HUES64 (cell line): ENCODE results near the gene RANBP3.

Experiments used
- H3K27ac ChIP-seq: 2 replicates; pipeline ENCODE4 v1.7.0; 2013; ENCODE audit warnings: low read depth, low read length, inconsistent platforms
- H3K27me3 ChIP-seq: 2 replicates; pipeline ENCODE4 v1.6.1; 2013; ENCODE audit warnings: mild to moderate bottlenecking, low read length; ENCODE audit not compliant: insufficient read depth
- H3K36me3 ChIP-seq: 2 replicates; pipeline ENCODE4 v1.6.1; 2013; ENCODE audit warnings: mild to moderate bottlenecking, low read length; ENCODE audit not compliant: insufficient read depth
- H3K4me1 ChIP-seq: 2 replicates; pipeline ENCODE4 v1.6.1; 2013; ENCODE audit warnings: mild to moderate bottlenecking, low read length, moderate library complexity; ENCODE audit not compliant: insufficient read depth
- H3K4me3 ChIP-seq: 2 replicates; pipeline ENCODE4 v1.5.1; 2013; ENCODE audit warnings: mild to moderate bottlenecking, low read length, moderate library complexity
- H3K9ac ChIP-seq: 2 replicates; pipeline ENCODE4 v1.6.1; 2013; ENCODE audit warnings: mild to moderate bottlenecking, low read depth, low read length
- H3K9me3 ChIP-seq: 2 replicates; pipeline ENCODE4 v1.6.1; 2013; ENCODE audit warnings: low read depth, low read length; ENCODE audit not compliant: insufficient read depth
- WGBS: fragments of 150-250, 120-280 bp; methylation state at CpG from one replicate; pipeline ENCODE4 v1.1.7; 2013; ENCODE audit warnings: missing lambda C conversion rate; 5-methylcytosine and 5-hydroxymethylcytosine counted together

Gene RANBP3

DNA sequence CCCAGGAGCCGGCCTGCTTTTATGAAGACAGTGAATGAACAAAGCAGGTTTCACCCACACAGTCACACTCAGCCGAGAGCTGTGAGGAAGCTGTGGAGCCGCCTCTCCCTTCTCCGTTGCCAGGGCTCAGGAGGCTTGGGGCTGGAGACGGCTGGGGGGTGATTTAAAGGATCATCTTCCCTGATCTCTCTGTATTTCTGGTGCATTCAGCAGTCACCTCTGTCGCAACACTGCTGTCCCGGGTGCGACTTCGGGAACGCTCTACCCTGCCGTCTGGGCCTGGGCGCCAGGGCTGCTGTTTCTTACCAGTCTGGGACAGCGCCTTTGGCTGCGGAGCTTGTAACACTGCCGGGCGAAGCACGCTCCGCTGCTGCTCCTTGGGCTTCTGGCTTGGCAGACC, 45.8 kb downstream of the RANBP3 start:
- H3K36me3 ChIP-seq: peaks cover 79% of the 10 kb centered on the region
- no peak overlapping the region for H3K9ac ChIP-seq
- H3K4me1 ChIP-seq: no peaks in the 10 kb centered on the region
- WGBS: 97% methylated on average over 18 of the region's 18 CpGs
- no peak overlapping the region for H3K27ac ChIP-seq
- H3K27me3 ChIP-seq: no peaks in the 10 kb centered on the region
- no peaks in the 10 kb centered on the region for H3K9me3 ChIP-seq
- H3K4me3 ChIP-seq: no peak overlapping the region

DNA sequence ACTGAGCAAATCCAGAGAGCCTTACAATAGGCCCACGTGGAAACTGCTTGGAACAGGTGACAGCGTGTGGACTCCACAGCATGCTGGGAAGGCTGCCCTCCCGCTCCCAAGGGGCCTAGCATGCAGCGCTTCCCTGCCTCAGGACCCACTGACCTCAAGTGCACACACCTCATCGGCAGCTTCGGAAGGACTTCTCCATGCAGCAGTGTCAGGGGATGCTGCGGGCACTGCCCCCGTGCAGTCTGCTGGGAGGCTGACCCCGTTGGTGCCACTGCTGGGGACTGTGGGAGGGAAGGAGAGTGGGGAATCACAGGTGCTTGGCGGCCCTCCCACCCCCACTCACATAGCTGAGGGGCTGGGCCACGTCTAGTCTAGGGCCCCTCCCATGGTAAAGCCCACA, 46.7 kb downstream of the RANBP3 start:
- no peak overlapping the region for H3K27ac ChIP-seq
- no peaks in the 10 kb centered on the region for H3K9me3 ChIP-seq
- H3K9ac ChIP-seq: no peak overlapping the region
- 98% methylated on average over 11 of the region's 11 CpGs for WGBS
- no peaks in the 10 kb centered on the region for H3K27me3 ChIP-seq
- no peaks in the 10 kb centered on the region for H3K4me1 ChIP-seq
- no peak overlapping the region for H3K4me3 ChIP-seq
- H3K36me3 ChIP-seq: peaks cover 80% of the 10 kb centered on the region

DNA sequence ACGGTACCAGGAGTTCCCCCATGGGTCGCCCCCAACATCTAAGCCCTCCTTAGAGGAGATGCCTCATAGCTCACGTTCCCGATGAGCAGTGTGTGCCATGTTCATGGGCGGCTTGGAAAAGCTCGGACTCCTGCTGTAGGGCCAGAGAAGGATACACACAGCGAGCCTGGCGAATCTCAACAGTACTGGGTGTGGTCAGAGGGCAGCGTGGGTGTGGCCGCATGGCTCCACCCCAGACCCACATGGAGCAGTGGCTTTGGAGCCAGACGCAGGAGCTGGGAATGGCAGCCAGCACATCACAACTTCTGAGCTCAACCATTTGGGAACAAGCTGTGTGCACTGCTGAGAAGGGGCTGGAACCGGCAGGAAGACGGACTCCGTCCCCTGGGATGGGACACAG, 48.3 kb downstream of the RANBP3 start:
- no peaks in the 10 kb centered on the region for H3K4me1 ChIP-seq
- H3K27me3 ChIP-seq: no peaks in the 10 kb centered on the region
- 91% methylated on average over 14 of the region's 14 CpGs for WGBS
- no peak overlapping the region for H3K9ac ChIP-seq
- H3K36me3 ChIP-seq: peaks cover 86% of the 10 kb centered on the region
- H3K27ac ChIP-seq: no peak overlapping the region
- no peaks in the 10 kb centered on the region for H3K9me3 ChIP-seq
- H3K4me3 ChIP-seq: no peak overlapping the region

DNA sequence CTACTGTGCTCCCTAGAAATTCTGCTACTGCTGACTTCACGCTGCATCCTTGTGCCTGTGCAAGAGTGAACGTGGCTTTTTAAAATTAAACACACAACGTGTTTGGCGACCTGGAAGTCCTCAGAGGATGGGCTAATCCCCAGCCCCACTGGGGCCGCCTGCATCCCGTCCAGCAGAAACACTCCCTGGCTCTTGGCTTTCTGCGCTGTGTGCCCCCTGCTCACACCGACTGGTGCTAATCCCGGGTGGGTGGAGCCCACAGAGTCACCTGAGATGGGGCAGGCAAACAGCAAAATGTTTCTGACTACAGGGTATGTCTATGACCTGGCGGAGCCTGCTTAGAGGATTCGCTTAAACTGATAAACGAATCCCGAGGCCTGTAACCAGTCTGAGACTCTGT, 48.8 kb downstream of the RANBP3 start:
- Histone ChIP-seq H3K36me3 (peaks cover 91% of the 10 kb centered on the region), H3K4me1 (no peaks in the 10 kb centered on the region), H3K27me3 (no peaks in the 10 kb centered on the region), H3K27ac (no peak overlapping the region), H3K9ac (no peak overlapping the region), H3K9me3 (no peaks in the 10 kb centered on the region), H3K4me3 (no peak overlapping the region)
- 92% methylated on average over 13 of the region's 13 CpGs for WGBS

DNA sequence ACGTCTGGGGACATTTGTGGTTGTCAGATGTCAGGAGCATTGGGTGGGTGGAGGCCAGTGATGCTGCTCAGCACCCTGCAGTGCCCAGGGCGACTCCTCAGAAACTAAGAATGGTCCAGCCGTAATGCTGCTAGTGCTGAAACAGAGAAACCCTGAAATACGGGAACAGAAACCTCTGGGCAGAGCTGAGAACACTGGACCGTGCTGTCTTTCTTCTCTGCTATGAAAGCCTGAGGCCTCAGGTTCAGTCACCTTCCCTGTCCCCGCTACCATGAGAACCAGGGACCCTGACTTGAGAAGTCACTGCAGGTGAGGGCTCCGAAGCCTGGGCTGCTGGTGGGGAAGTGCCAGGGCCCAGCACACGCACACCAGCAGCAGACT, 50.5 kb downstream of the RANBP3 start:
- H3K4me1 ChIP-seq: no peaks in the 10 kb centered on the region
- no peaks in the 10 kb centered on the region for H3K9me3 ChIP-seq
- H3K4me3 ChIP-seq: no peak overlapping the region
- H3K9ac ChIP-seq: no peak overlapping the region
- peaks cover 90% of the 10 kb centered on the region for H3K36me3 ChIP-seq
- WGBS: 93% methylated on average over 8 of the region's 8 CpGs
- no peak overlapping the region for H3K27ac ChIP-seq
- H3K27me3 ChIP-seq: no peaks in the 10 kb centered on the region

DNA sequence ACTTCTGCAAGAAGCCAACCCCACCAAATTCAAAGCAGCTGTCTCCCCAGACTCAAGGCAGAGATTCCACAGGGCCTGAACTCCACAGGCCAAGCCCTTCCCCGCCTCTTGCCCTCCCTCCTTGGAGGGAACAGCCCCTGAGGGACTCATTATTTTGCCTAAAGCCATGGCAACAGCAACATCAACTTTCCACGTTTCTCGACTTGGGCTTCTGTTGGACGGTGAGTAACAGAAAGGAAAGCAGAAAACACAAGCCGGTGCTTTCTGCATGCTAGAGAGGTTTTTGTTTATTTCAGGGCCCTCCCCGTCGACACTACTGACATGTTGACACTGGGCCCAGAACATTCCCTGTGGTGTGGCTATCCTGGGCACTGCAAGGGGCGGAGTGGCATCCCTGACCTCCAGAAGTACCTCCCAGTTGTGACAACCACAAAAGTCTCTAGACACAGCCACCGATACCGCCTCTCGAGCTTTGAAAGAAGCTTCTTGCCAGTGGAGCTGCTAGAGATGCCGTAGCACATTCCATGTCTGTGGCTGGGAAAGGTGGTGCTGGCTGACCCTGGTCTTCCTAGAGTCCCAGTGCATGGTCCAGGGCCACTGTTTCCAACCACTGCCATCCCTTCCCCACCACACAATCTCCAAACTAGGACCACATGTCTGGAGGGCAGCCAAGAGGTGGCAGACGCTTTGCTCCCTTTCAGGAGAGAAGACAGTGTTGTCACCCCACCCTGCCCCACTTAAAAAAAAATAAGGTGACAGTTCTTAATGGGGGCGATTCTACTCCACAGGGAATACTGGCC, 51.1 kb downstream of the RANBP3 start:
- no peaks in the 10 kb centered on the region for H3K9me3 ChIP-seq
- no peak overlapping the region for H3K4me3 ChIP-seq
- H3K4me1 ChIP-seq: no peaks in the 10 kb centered on the region
- H3K27me3 ChIP-seq: no peaks in the 10 kb centered on the region
- 96% methylated on average over 14 of the region's 14 CpGs for whole genome bisulfite sequencing
- no peak overlapping the region for H3K9ac ChIP-seq
- H3K36me3 ChIP-seq: peaks cover 90% of the 10 kb centered on the region
- H3K27ac ChIP-seq: no peak overlapping the region

DNA sequence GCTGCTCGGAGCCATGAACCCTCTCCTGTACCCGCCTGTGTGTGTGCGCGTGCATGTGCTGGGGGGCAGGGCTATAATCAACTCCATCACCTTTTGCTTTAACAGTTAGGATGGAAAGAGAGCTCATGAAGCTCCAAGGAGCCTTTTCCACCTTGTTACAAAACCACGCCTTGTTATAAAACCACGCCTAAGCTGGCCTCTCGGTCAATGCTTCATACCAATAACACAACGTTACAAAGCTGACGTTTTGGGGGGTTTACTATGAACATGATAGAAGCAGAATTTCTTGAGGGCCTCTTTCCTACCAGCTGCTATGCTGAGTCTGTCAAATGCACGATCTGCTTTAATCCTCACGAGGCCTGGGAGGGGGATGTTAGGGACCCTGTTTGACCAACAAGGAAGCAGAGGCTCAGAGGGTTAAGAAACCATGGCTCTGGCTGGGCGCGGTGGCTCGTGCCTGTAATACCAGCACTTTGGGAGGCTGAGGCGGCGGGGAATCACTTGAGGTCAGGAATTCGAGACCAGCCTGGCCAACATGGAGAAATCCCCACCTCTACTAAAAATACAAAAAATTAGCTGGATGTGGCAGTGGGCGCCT, 52.0 kb downstream of the RANBP3 start:
- no peak overlapping the region for H3K9ac ChIP-seq
- no peak overlapping the region for H3K4me3 ChIP-seq
- H3K27me3 ChIP-seq: no peaks in the 10 kb centered on the region
- H3K27ac ChIP-seq: no peak overlapping the region
- 97% methylated on average over 18 of the region's 18 CpGs for WGBS
- H3K4me1 ChIP-seq: no peaks in the 10 kb centered on the region
- H3K9me3 ChIP-seq: no peaks in the 10 kb centered on the region
- peaks cover 95% of the 10 kb centered on the region for H3K36me3 ChIP-seq

DNA sequence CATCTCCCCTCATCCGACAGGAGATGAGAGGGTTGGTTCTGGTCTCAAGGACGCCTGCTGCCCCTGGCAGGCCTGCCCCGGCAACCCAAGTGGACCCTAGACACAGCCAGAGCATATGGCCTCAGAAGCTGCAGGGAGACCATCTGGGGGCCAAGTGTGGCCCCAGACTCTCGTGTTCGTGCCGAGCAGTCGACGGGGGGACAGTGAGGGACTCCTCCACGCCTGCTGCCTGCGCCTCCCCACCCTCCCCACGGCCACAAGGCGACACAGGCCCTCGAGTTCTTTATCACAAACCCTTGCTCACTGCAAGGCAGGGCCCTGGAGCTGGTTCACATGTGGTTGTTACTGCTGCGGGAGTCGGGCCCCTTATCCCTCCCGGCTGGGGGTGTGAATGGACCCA, 54.6 kb downstream of the RANBP3 start:
- Histone ChIP-seq H3K27me3 (no peaks in the 10 kb centered on the region), H3K9me3 (no peaks in the 10 kb centered on the region), H3K9ac (no peak overlapping the region), H3K4me3 (no peak overlapping the region), H3K36me3 (peaks cover 90% of the 10 kb centered on the region), H3K4me1 (no peaks in the 10 kb centered on the region), H3K27ac (no peak overlapping the region)
- WGBS: 95% methylated on average over 16 of the region's 16 CpGs

DNA sequence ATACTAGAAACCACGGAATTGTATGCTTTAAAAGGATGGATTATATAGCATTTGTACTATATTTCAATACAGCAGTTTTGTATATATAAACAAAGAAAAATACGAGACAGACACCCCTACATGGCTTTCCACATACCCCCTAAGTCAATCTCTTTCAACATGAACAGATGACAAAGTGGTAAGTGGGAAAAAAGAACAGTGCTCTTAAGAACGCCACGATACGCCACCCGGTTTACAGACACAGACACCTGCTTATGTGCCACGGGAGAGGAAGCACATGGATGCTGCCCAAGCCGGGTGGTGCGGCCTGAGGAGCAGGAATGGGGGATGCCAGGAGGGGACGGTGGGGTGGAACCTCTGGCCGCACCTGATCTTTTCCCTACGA, 55.8 kb downstream of the RANBP3 start:
- no peaks in the 10 kb centered on the region for H3K27me3 ChIP-seq
- 96% methylated on average over 10 of the region's 12 CpGs for WGBS
- no peak overlapping the region for H3K27ac ChIP-seq
- no peaks in the 10 kb centered on the region for H3K9me3 ChIP-seq
- H3K4me1 ChIP-seq: no peaks in the 10 kb centered on the region
- no peak overlapping the region for H3K9ac ChIP-seq
- H3K36me3 ChIP-seq: peaks cover 87% of the 10 kb centered on the region
- no peak overlapping the region for H3K4me3 ChIP-seq

DNA sequence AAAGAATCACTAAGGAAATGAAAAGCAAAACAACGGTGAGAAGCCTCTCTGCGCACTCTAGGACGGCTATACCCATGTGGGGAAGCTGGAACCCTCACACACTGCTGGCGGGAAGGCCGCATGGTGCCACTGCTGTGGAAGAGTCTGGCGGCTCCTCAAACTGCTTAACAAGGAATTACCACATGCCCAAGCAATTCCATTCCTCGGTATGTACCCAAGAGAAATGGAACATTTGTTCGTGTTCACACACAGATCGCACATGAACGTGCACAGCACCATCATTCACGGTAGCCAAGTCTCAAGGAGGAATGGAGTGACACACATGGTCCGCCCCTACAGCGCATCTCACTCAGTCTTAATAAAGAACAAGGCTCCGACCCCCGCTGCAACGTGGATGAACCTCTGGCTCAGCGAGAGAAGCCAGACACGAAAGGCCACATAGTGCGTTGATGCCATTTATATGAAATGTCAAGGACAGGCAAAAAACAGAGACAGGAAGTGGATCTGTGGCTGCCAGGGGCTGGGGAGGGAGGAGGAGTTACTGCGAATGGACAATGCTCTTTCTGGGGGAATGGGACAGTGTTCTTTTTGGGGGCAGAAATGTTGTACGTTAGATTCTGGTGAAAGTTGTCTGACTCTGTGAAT, 56.3 kb downstream of the RANBP3 start:
- WGBS: 96% methylated on average over 21 of the region's 21 CpGs
- no peak overlapping the region for H3K9ac ChIP-seq
- H3K9me3 ChIP-seq: no peaks in the 10 kb centered on the region
- H3K4me3 ChIP-seq: no peak overlapping the region
- H3K36me3 ChIP-seq: peaks cover 86% of the 10 kb centered on the region
- H3K27ac ChIP-seq: no peak overlapping the region
- H3K4me1 ChIP-seq: no peaks in the 10 kb centered on the region
- H3K27me3 ChIP-seq: no peaks in the 10 kb centered on the region

DNA sequence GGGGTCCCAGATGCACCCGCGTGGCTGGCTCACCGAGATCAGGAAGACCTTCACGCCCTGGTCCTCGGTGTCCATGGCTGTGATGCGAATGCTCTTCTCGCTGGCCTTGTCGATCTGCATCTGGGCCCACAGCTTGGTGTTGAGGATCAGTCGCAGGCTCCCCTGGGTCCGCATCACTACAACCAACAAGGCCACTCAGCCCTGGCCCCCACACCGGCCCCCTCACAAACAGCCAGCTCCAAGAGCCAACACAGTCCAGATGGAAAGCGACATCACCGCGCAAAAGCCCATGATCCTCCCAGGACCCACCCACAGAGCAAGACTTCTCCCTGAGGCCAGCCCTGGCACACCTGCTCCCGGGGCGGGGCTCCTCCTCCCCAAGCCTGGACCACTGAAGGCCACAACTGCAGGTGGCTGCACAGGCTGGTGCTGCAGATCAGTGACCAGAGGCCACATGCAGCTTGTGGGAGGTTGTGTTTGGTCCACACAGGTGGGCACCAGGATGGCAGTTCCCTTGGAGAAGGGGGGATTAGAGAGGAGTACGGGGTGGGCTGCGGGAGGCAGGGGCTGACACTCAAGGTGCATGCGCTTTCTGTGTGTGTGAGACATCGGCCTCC, 59.4 kb downstream of the RANBP3 start:
- peaks cover 71% of the 10 kb centered on the region for H3K36me3 ChIP-seq

More for the DNA sequence above, 59.4 kb downstream of the RANBP3 start:
- Histone ChIP-seq H3K27ac (no peak overlapping the region), H3K4me3 (no peak overlapping the region), H3K9me3 (no peaks in the 10 kb centered on the region), H3K9ac (no peak overlapping the region), H3K27me3 (no peaks in the 10 kb centered on the region), H3K4me1 (no peaks in the 10 kb centered on the region)
- 96% methylated on average over 20 of the region's 20 CpGs for WGBS
